ENCODE measurements around the gene CRLF1. TPM values are rescaled to one million over a fixed set of nuclear protein-coding genes. Genes with fewer than 3 reads are reported as not detected.

Gene CRLF1
- total RNA-seq, 1 donor from 2014 or later = not detected

GRCh38 chr19:18587561-18587960 is 19.0 kb downstream of the CRLF1 start:
- H3K4me1 Mint-ChIP-seq = peaks cover 36% of the 10 kb centered on the region
- no peaks in the 10 kb centered on the region for H3K9me3 Mint-ChIP-seq
- POLR2A ChIA-PET = interaction anchor here (0.7 to 3.4 kb wide), 9 partner anchors 9 to 443 kb away, joined by 3 to 55 read pairs (median 9); partner anchors contain the start of genes ELL, KXD1 and UBA52
- DNase-seq (no peak), ATAC-seq (ENCODE audit: low read depth) (no peak)
- no peak for TF ChIP-seq CTCF (IDR thresholded peaks at IDR 0.05)
- intact Hi-C loops (cut with micrococcal nuclease) = loop anchor here (5.0 kb wide), 3 partner anchors 45 to 330 kb away; partner anchors contain the start of genes COPE, DDX49 and FKBP8
- CTCF ChIA-PET = interaction anchor here (0.7 to 2.9 kb wide), 5 partner anchors 16 to 262 kb away, joined by 3 to 17 read pairs (median 5); partner anchors contain the start of gene UBA52
- peaks cover 2% of the 10 kb centered on the region for H3K27me3 Mint-ChIP-seq
- peaks cover 10% of the 10 kb centered on the region for H3K36me3 Mint-ChIP-seq (ENCODE audit: low read depth)
- H3K27ac Mint-ChIP-seq = no peak overlapping the region
- peak overlapping the region; percentile 35 for H3K4me3 Mint-ChIP-seq

GRCh38 chr19:18586306-18586705 is 20.3 kb downstream of the CRLF1 start:
- ATAC-seq (ENCODE audit: low read depth) (no peak), DNase-seq (no peak)
- H3K4me1 Mint-ChIP-seq = peaks cover 36% of the 10 kb centered on the region
- no peaks in the 10 kb centered on the region for H3K9me3 Mint-ChIP-seq
- no peak for TF ChIP-seq CTCF (IDR thresholded peaks at IDR 0.05)
- H3K4me3 Mint-ChIP-seq = peak overlapping the region; percentile 9
- H3K27me3 Mint-ChIP-seq = peaks cover 2% of the 10 kb centered on the region
- ChIA-PET POLR2A (interaction anchor here (0.9 to 3.4 kb wide), 5 partner anchors 14 to 333 kb away, joined by 3 to 35 read pairs (median 3); partner anchors contain the start of genes COPE, DDX49 and KXD1), CTCF (interaction anchor here (1.1 to 1.6 kb wide), 3 partner anchors 8 to 261 kb away, joined by 3 to 5 read pairs (median 4); no protein-coding TSS in a partner anchor)
- intact Hi-C loops (cut with micrococcal nuclease) = loop anchor here (5.0 kb wide), 3 partner anchors 44 to 331 kb away; partner anchors contain the start of genes COPE, DDX49 and FKBP8
- H3K27ac Mint-ChIP-seq = no peak overlapping the region
- H3K36me3 Mint-ChIP-seq (ENCODE audit: low read depth) = peaks cover 8% of the 10 kb centered on the region

- Mint-ChIP-seq H3K9me3 (no peaks in the 10 kb centered on the region), H3K4me1 (peaks cover 10% of the 10 kb centered on the region), H3K4me3 (no peak overlapping the region), H3K36me3 (ENCODE audit: low read depth) (peaks cover 31% of the 10 kb centered on the region), H3K27ac (no peak overlapping the region), H3K27me3 (peaks cover 2% of the 10 kb centered on the region)
- no peak for DNase-seq
- TF ChIP-seq CTCF (IDR thresholded peaks at IDR 0.05) = no peak
- CTCF ChIA-PET = no interaction called here
- intact Hi-C loops (cut with micrococcal nuclease) = no loop called here
- POLR2A ChIA-PET = interaction anchor here (2.4 kb wide), 1 partner anchor 9 kb away, joined by 13 read pairs; the partner anchor contains the start of gene UBA52
- no peak for ATAC-seq (ENCODE audit: low read depth)
These were observed 26.3 kb downstream of the CRLF1 start for GRCh38 chr19:18580311-18580710.

- H3K4me3 Mint-ChIP-seq = no peak overlapping the region
- H3K27ac Mint-ChIP-seq = peak overlapping the region; percentile 59
- intact Hi-C loops (cut with micrococcal nuclease) = no loop called here
- DNase-seq (no peak), ATAC-seq (ENCODE audit: low read depth) (no peak)
- H3K27me3 Mint-ChIP-seq = no peaks in the 10 kb centered on the region
- peaks cover 25% of the 10 kb centered on the region for H3K4me1 Mint-ChIP-seq
- peaks cover 59% of the 10 kb centered on the region for H3K36me3 Mint-ChIP-seq (ENCODE audit: low read depth)
- H3K9me3 Mint-ChIP-seq = no peaks in the 10 kb centered on the region
- ChIA-PET CTCF (interaction anchor here (1.2 kb wide), 1 partner anchor 12 kb away, joined by 4 read pairs; no protein-coding TSS in a partner anchor), POLR2A (interaction anchor here (0.5 to 2.6 kb wide), 3 partner anchors 11 to 96 kb away, joined by 4 to 21 read pairs (median 8); partner anchors contain the start of genes KXD1 and REX1BD)
- no peak for TF ChIP-seq CTCF (IDR thresholded peaks at IDR 0.05)
These were observed 29.2 kb downstream of the CRLF1 start for GRCh38 chr19:18577365-18577914.

GRCh38 chr19:18576383-18576782 is 30.2 kb downstream of the CRLF1 start:
- POLR2A ChIA-PET = interaction anchor here (0.7 to 2.6 kb wide), 4 partner anchors 12 to 144 kb away, joined by 3 to 21 read pairs (median 6); partner anchors contain the start of genes KXD1 and REX1BD
- H3K27me3 Mint-ChIP-seq = no peaks in the 10 kb centered on the region
- intact Hi-C loops (cut with micrococcal nuclease) = no loop called here
- ATAC-seq (ENCODE audit: low read depth) = no peak
- no peaks in the 10 kb centered on the region for H3K9me3 Mint-ChIP-seq
- CTCF ChIA-PET = interaction anchor here (1.2 to 1.5 kb wide), 2 partner anchors 13 to 18 kb away, joined by 3 to 4 read pairs; no protein-coding TSS in a partner anchor
- no peak for TF ChIP-seq CTCF (IDR thresholded peaks at IDR 0.05)
- H3K4me3 Mint-ChIP-seq = no peak overlapping the region
- H3K36me3 Mint-ChIP-seq (ENCODE audit: low read depth) = peaks cover 64% of the 10 kb centered on the region
- H3K4me1 Mint-ChIP-seq = peaks cover 33% of the 10 kb centered on the region
- H3K27ac Mint-ChIP-seq = no peak overlapping the region
- DNase-seq = no peak
